ENCODE measurements around the gene EPS8. TPM values are rescaled to one million over a fixed set of nuclear protein-coding genes. Genes with fewer than 3 reads are reported as not detected.

EPS8 gene
- total RNA-seq, 1 donor from 2014 or later: 0.89 TPM

GRCh38 chr12:15830538-15830937 is 41.4 kb upstream of the EPS8 start:
- Mint-ChIP-seq H3K27ac (no peak overlapping the region), H3K27me3 (peaks cover 8% of the 10 kb centered on the region), H3K9me3 (no peaks in the 10 kb centered on the region), H3K4me1 (no peaks in the 10 kb centered on the region), H3K4me3 (no peak overlapping the region), H3K36me3 (ENCODE audit: low read depth) (no peaks in the 10 kb centered on the region)
- POLR2A ChIA-PET: no interaction called here
- DNase-seq (no peak), ATAC-seq (ENCODE audit: low read depth) (no peak)
- CTCF ChIA-PET: no interaction called here
- TF ChIP-seq CTCF (IDR thresholded peaks at IDR 0.05): no peak
- intact Hi-C loops (cut with micrococcal nuclease): no loop called here

- DNase-seq: no peak
- H3K4me1 Mint-ChIP-seq: no peaks in the 10 kb centered on the region
- no peak for TF ChIP-seq CTCF (IDR thresholded peaks at IDR 0.05)
- intact Hi-C loops (cut with micrococcal nuclease): no loop called here
- no peaks in the 10 kb centered on the region for H3K9me3 Mint-ChIP-seq
- ChIA-PET POLR2A (no interaction called here), CTCF (no interaction called here)
- H3K27me3 Mint-ChIP-seq: peaks cover 8% of the 10 kb centered on the region
- H3K36me3 Mint-ChIP-seq (ENCODE audit: low read depth): no peaks in the 10 kb centered on the region
- no peak for ATAC-seq (ENCODE audit: low read depth)
- H3K4me3 Mint-ChIP-seq: no peak overlapping the region
- no peak overlapping the region for H3K27ac Mint-ChIP-seq
These were observed 40.8 kb upstream of the EPS8 start for GRCh38 chr12:15829949-15830348.

DNA sequence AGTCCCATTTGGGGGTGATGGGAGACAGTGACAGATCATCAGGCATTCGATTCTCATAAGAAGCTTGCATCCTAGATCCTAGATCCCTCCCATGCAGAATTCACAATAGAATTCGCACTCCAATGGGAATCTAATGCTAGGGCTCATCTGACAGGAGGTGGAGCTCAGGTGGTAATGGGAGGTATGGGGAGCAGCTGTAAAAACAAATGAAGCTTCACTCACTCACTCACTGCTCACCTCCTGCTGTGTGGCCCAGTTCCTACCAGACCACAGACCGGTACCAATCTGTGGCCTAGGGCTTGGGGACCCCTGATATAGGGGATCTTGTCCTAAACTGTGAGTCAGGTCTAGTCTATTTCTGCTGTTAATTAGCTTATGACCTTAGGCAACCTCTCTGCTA is 40.1 kb upstream of the EPS8 start:
- ChIA-PET CTCF (interaction anchor here (0.7 to 0.8 kb wide), 2 partner anchors 41 to 70 kb away, joined by 3 read pairs; no protein-coding TSS in a partner anchor), POLR2A (no interaction called here)
- H3K4me1 Mint-ChIP-seq: no peaks in the 10 kb centered on the region
- TF ChIP-seq CTCF (IDR thresholded peaks at IDR 0.05): no peak
- no peak overlapping the region for H3K4me3 Mint-ChIP-seq
- no peak for ATAC-seq (ENCODE audit: low read depth)
- H3K27ac Mint-ChIP-seq: no peak overlapping the region
- H3K27me3 Mint-ChIP-seq: peaks cover 8% of the 10 kb centered on the region
- H3K36me3 Mint-ChIP-seq (ENCODE audit: low read depth): no peaks in the 10 kb centered on the region
- intact Hi-C loops (cut with micrococcal nuclease): no loop called here
- DNase-seq: no peak
- no peaks in the 10 kb centered on the region for H3K9me3 Mint-ChIP-seq

DNA sequence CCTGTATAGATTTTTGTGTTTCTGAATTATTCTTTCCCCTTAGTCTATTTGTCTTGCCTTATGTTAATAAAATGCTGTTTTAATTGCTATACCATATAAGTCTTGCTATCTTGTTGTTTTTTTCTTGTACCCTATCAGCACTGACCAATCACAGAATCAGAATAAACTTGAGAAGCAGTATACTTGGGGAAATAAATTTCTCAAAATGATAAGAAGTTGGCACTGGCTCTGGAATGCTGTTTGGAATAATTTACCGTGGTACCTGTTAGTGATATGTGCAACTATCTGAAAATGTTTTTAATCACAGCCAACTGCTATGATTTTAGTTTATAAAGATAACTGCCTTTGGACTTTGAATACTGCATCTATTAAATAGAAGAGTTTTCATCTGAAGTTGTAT is 37.9 kb upstream of the EPS8 start:
- ATAC-seq (ENCODE audit: low read depth): no peak
- intact Hi-C loops (cut with micrococcal nuclease): no loop called here
- TF ChIP-seq CTCF (IDR thresholded peaks at IDR 0.05): no peak
- Mint-ChIP-seq H3K36me3 (ENCODE audit: low read depth) (no peaks in the 10 kb centered on the region), H3K4me1 (no peaks in the 10 kb centered on the region), H3K27ac (no peak overlapping the region), H3K4me3 (no peak overlapping the region), H3K27me3 (peaks cover 8% of the 10 kb centered on the region), H3K9me3 (no peaks in the 10 kb centered on the region)
- CTCF ChIA-PET: no interaction called here
- DNase-seq: no peak
- POLR2A ChIA-PET: no interaction called here

- ChIA-PET CTCF (no interaction called here), POLR2A (no interaction called here)
- H3K9me3 Mint-ChIP-seq: no peaks in the 10 kb centered on the region
- DNase-seq (no peak), ATAC-seq (ENCODE audit: low read depth) (no peak)
- H3K27me3 Mint-ChIP-seq: peaks cover 8% of the 10 kb centered on the region
- TF ChIP-seq CTCF (IDR thresholded peaks at IDR 0.05): no peak
- intact Hi-C loops (cut with micrococcal nuclease): no loop called here
- H3K4me1 Mint-ChIP-seq: no peaks in the 10 kb centered on the region
- H3K27ac Mint-ChIP-seq: no peak overlapping the region
- H3K36me3 Mint-ChIP-seq (ENCODE audit: low read depth): no peaks in the 10 kb centered on the region
- no peak overlapping the region for H3K4me3 Mint-ChIP-seq
These were observed 35.3 kb upstream of the EPS8 start for GRCh38 chr12:15824516-15824915.

All from activated B cell treated with CpG ODN at 0.5 μM for 24 hours (primary cell).